ENCODE data around the gene AJAP1. TPM values are rescaled to one million over a fixed set of nuclear protein-coding genes. Genes with fewer than 3 reads are reported as not detected.

Gene AJAP1
- total and polyA plus RNA-seq, 2 of the 13 experiments (the other 11 are each of a cell fraction or from before 2014, with no cell fraction given) = not detected

DNA sequence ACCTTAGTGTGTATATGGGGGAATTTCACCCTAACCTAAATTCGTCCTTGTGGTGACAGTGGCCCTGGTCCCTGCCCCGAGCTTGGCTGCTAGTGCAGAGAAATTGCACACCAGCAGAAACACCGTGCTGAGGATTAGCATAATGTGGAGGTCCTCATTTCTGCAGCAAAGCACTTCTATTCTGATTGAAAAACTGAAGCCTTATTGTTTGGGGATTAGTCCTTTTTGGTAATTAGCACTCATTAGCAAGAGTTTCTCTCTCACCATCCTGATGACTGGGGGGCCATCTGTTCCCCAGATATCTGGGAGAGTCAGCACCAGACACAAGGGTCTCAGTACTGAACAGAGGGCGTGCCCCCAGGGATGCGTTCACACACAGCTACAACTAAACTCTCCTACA, 55.2 kb downstream of the AJAP1 start (continued):
- no peak for TF ChIP-seq PAXIP1 (CRISPR knock-in tag; conservative IDR thresholded peaks at IDR 0.05)
- TF ChIP-seq PATZ1 (CRISPR knock-in tag; IDR thresholded peaks at IDR 0.05) = no peak
- TF ChIP-seq FOSL1 (CRISPR knock-in tag; IDR thresholded peaks at IDR 0.05; ENCODE audit: borderline replicate concordance) = no peak
- no peak for TF ChIP-seq U2AF1 (optimal IDR thresholded peaks at IDR 0.05; ENCODE audit: low read depth, low read length)
- TF ChIP-seq PHB2 (IDR thresholded peaks at IDR 0.05; ENCODE audit: partially characterized antibody) = no peak
- TF ChIP-seq, protein P1, sequence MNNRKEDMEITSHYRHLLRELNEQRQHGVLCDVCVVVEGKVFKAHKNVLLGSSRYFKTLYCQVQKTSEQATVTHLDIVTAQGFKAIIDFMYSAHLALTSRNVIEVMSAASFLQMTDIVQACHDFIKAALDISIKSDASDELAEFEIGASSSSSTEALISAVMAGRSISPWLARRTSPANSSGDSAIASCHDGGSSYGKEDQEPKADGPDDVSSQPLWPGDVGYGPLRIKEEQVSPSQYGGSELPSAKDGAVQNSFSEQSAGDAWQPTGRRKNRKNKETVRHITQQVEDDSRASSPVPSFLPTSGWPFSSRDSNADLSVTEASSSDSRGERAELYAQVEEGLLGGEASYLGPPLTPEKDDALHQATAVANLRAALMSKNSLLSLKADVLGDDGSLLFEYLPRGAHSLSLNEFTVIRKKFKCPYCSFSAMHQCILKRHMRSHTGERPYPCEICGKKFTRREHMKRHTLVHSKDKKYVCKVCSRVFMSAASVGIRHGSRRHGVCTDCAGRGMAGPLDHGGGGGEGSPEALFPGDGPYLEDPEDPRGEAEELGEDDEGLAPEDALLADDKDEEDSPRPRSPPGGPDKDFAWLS (CRISPR knock-in tag; IDR thresholded peaks at IDR 0.05; ENCODE audit: borderline replicate concordance) = no peak
